Trophoblast cell (in vitro differentiated cells and primary cell): ENCODE results near the gene PMPCA.

Experiments
- DNase-seq, 2 donors: peaks; one replicate each; pipeline ENCODE4 v3.0.0-alpha.2; 2016
- H2AFZ ChIP-seq: 2 replicates; pipeline ENCODE4 v1.6.1; 2013; ENCODE audit warnings: low read length, moderate library complexity, mild to moderate bottlenecking; ENCODE audit not compliant: insufficient read depth, poor library complexity
- H2AK5ac ChIP-seq: 2 replicates; pipeline ENCODE4 v1.6.1; 2013; ENCODE audit warnings: mild to moderate bottlenecking, low read length
- H2BK120ac ChIP-seq: 2 replicates; pipeline ENCODE4 v1.6.1; 2013; ENCODE audit warnings: low read length, mild to moderate bottlenecking, moderate library complexity; ENCODE audit not compliant: insufficient read depth, poor library complexity
- H2BK12ac ChIP-seq: 2 replicates; pipeline ENCODE4 v1.6.1; 2013; ENCODE audit warnings: mild to moderate bottlenecking, low read length, moderate library complexity
- H2BK5ac ChIP-seq: 2 replicates; pipeline ENCODE4 v1.6.1; 2013; ENCODE audit warnings: low read length, low read depth, moderate library complexity, mild to moderate bottlenecking; ENCODE audit not compliant: poor library complexity
- H3K14ac ChIP-seq: 2 replicates; pipeline ENCODE4 v1.6.1; 2013; ENCODE audit warnings: mild to moderate bottlenecking, low read length
- H3K18ac ChIP-seq: 2 replicates; pipeline ENCODE4 v1.6.1; 2013; ENCODE audit warnings: mild to moderate bottlenecking, low read length
- H3K23ac ChIP-seq: 2 replicates; pipeline ENCODE4 v1.6.1; 2013; ENCODE audit warnings: low read length
- H3K27ac ChIP-seq: 2 replicates; pipeline ENCODE4 v1.5.1; 2013; ENCODE audit warnings: low read depth, mild to moderate bottlenecking, inconsistent platforms, low read length, moderate library complexity
- H3K27me3 ChIP-seq: 2 replicates; pipeline ENCODE4 v1.6.1; 2013; ENCODE audit warnings: inconsistent platforms, mild to moderate bottlenecking, low read length, moderate library complexity; ENCODE audit not compliant: insufficient read depth
- H3K36me3 ChIP-seq, 2 experiments: 1 replicate in 1 of 2; 2 replicates in 1 of 2; pipeline ENCODE4 v1.6.1; 2013; ENCODE audit warnings: low read length in 2 of 2, mild to moderate bottlenecking in 2 of 2, moderate library complexity in 1 of 2; ENCODE audit not compliant: insufficient read depth in 2 of 2, control insufficient read depth in 1 of 2
- H3K4ac ChIP-seq: 2 replicates; pipeline ENCODE4 v1.6.1; 2013; ENCODE audit warnings: low read depth, mild to moderate bottlenecking, low read length, moderate library complexity
- H3K4me1 ChIP-seq, 2 experiments: 1 replicate in 1 of 2; 2 replicates in 1 of 2; pipeline ENCODE4 v1.6.1; 2013; ENCODE audit warnings: low read length in 2 of 2, mild to moderate bottlenecking in 2 of 2, moderate library complexity in 1 of 2; ENCODE audit not compliant: insufficient read depth in 2 of 2, control insufficient read depth in 1 of 2
- H3K4me2 ChIP-seq: 2 replicates; pipeline ENCODE4 v1.6.1; 2013; ENCODE audit warnings: inconsistent platforms, mild to moderate bottlenecking, low read length, moderate library complexity
- H3K4me3 ChIP-seq: 2 replicates; pipeline ENCODE4 v1.5.1; 2013; ENCODE audit warnings: mild to moderate bottlenecking, low read depth, low read length, inconsistent platforms
- H3K79me1 ChIP-seq: one replicate; pipeline ENCODE4 v1.6.1; 2013; ENCODE audit warnings: low read length
- H3K79me2 ChIP-seq: 2 replicates; pipeline ENCODE4 v1.6.1; 2013; ENCODE audit warnings: low read length, mild to moderate bottlenecking; ENCODE audit not compliant: control insufficient read depth, insufficient read depth, poor library complexity
- H3K9ac ChIP-seq: 2 replicates; pipeline ENCODE4 v1.6.1; 2013; ENCODE audit warnings: mild to moderate bottlenecking, low read length
- H3K9me3 ChIP-seq: 2 replicates; pipeline ENCODE4 v1.6.1; 2013; ENCODE audit warnings: low read depth, mild to moderate bottlenecking, control low read depth, inconsistent platforms, low read length; ENCODE audit not compliant: insufficient read depth
- H4K12ac ChIP-seq: 2 replicates; pipeline ENCODE4 v1.6.1; 2013; ENCODE audit warnings: low read depth, mild to moderate bottlenecking, low read length, moderate library complexity
- H4K8ac ChIP-seq: 2 replicates; pipeline ENCODE4 v1.6.1; 2013; ENCODE audit warnings: low read depth, mild to moderate bottlenecking, low read length, moderate library complexity
- H4K91ac ChIP-seq: one replicate; pipeline ENCODE4 v1.6.1; 2013; ENCODE audit warnings: low read depth, mild to moderate bottlenecking, low read length, moderate library complexity
- WGBS: extraction: QIAGEN DNeasy Blood & Tissue Kit; methylation state at CpG from one replicate; pipeline ENCODE4 v1.1.7; 2013; ENCODE audit warnings: missing lambda C conversion rate; ENCODE audit not compliant: insufficient read length, insufficient coverage; ENCODE audit errors: extremely low coverage; 5-methylcytosine and 5-hydroxymethylcytosine counted together

PMPCA gene

DNA sequence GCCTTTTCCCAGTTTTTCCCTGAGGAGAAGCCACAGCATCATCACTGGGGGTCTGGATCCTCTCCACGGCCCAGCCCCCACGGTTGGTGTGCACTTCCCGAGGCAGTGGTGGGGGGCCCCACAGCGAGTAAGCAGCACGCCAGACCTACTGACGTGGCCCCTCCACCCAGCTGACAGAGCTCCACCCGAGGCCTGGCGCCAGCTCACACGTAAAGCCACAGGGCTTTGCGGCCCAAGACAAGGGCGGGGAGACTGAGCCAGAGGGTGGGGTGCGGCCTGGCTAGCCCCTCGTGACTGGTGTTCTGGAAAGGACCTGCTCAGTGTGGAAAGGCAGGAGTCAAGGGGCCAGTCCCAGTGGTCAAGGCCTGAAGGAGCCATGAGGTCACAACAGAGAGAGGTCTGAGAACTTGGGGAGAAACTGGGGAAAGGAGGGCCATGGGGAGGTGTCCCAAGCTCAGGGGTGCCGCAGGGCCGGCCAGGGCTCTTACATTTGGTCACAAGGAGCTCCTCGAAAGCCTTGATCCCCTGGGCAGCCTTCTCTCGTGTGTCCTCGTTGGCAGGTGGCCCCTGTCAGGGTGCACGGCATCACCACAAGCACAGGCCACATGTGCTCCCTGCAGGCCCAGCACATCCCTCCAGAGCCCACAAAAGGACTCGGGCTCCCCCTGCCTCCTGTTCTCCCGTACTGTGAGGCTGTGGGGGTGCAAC, 16.0 kb upstream of the PMPCA start:
- no peak overlapping the region for H4K12ac ChIP-seq

GRCh38 chr9:136395020-136395340, 15.5 kb upstream of the PMPCA start:
- Histone ChIP-seq H2AFZ (no peak overlapping the region), H3K4me1 (peaks cover 0 to 11% of the 10 kb centered on the region in 2 experiments), H2BK5ac (no peak overlapping the region), H3K79me2 (peaks cover 9% of the 10 kb centered on the region), H3K27ac (no peak overlapping the region), H3K4me3 (no peak overlapping the region), H3K14ac (no peak overlapping the region), H3K79me1 (peaks cover 3% of the 10 kb centered on the region), H4K8ac (no peak overlapping the region), H3K23ac (no peak overlapping the region), H3K36me3 (peaks cover 69% of the 10 kb centered on the region in 2 experiments), H2BK12ac (no peak overlapping the region), H4K91ac (no peak overlapping the region), H2AK5ac (no peak overlapping the region), H2BK120ac (no peak overlapping the region), H3K27me3 (no peaks in the 10 kb centered on the region), H3K4ac (no peak overlapping the region), H3K4me2 (no peak overlapping the region), H3K9ac (no peak overlapping the region), H3K18ac (no peak overlapping the region), H3K9me3 (no peaks in the 10 kb centered on the region), H4K12ac (no peak overlapping the region)
- no CpG with 5 or more reads among the region's 13 CpGs for WGBS
- DNase-seq: no peak

More for the DNA sequence above, 16.0 kb upstream of the PMPCA start:
- Histone ChIP-seq H3K79me1 (no peaks in the 10 kb centered on the region), H3K18ac (no peak overlapping the region), H3K9ac (no peak overlapping the region), H3K4ac (no peak overlapping the region), H3K9me3 (no peaks in the 10 kb centered on the region), H3K79me2 (peaks cover 4% of the 10 kb centered on the region), H3K4me2 (no peak overlapping the region), H3K4me1 (peaks cover 0 to 11% of the 10 kb centered on the region in 2 experiments), H3K27me3 (no peaks in the 10 kb centered on the region), H2BK5ac (no peak overlapping the region), H2BK12ac (no peak overlapping the region), H3K14ac (no peak overlapping the region), H2AK5ac (no peak overlapping the region), H4K91ac (no peak overlapping the region), H3K27ac (no peak overlapping the region), H3K4me3 (no peak overlapping the region), H3K23ac (no peak overlapping the region), H4K8ac (no peak overlapping the region), H3K36me3 (peaks cover 73% of the 10 kb centered on the region in 2 experiments), H2BK120ac (no peak overlapping the region), H2AFZ (no peak overlapping the region)
- no peak for DNase-seq
- no CpG with 5 or more reads among the region's 21 CpGs for WGBS

- H3K23ac ChIP-seq: no peak overlapping the region
- peaks cover 4 to 16% of the 10 kb centered on the region in 2 experiments for H3K4me1 ChIP-seq
- no peak overlapping the region for H3K9ac ChIP-seq
- no peak overlapping the region for H3K27ac ChIP-seq
- H2AFZ ChIP-seq: no peak overlapping the region
- DNase-seq: no peak
- H2BK120ac ChIP-seq: no peak overlapping the region
- no peak overlapping the region for H2BK5ac ChIP-seq
- H2AK5ac ChIP-seq: no peak overlapping the region
- H2BK12ac ChIP-seq: no peak overlapping the region
- no peaks in the 10 kb centered on the region for H3K27me3 ChIP-seq
- no peak overlapping the region for H4K12ac ChIP-seq
- no peak overlapping the region for H4K8ac ChIP-seq
- H3K4me2 ChIP-seq: no peak overlapping the region
- no peak overlapping the region for H4K91ac ChIP-seq
- peaks cover 9% of the 10 kb centered on the region for H3K79me2 ChIP-seq
- no CpG with 5 or more reads among the region's 26 CpGs for WGBS
- no peak overlapping the region for H3K4ac ChIP-seq
- H3K4me3 ChIP-seq: no peak overlapping the region
- peaks cover 66 to 68% of the 10 kb centered on the region in 2 experiments for H3K36me3 ChIP-seq
- no peaks in the 10 kb centered on the region for H3K9me3 ChIP-seq
- H3K14ac ChIP-seq: no peak overlapping the region
- H3K18ac ChIP-seq: no peak overlapping the region
- H3K79me1 ChIP-seq: peaks cover 3% of the 10 kb centered on the region
These were observed 14.9 kb upstream of the PMPCA start for GRCh38 chr9:136395345-136396218.

DNA sequence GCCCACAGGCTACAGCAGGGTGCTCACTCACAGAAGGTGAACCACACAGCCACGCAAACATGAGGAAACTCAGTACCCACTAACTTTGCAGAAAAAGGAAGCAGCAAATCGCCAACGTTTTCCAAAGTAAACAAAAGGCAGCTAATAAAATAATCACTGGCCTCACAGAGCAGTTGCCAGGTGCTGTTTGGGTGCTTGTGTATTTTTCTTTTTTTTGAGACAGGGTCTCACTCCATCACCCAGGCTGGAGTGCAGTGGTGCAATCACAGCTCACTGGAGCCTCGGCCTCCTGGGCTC, 14.3 kb upstream of the PMPCA start:
- no CpG with 5 or more reads among the region's 4 CpGs for WGBS
- no peak overlapping the region for H4K8ac ChIP-seq
- H3K79me2 ChIP-seq: peaks cover 9% of the 10 kb centered on the region

More for the DNA sequence above, 14.3 kb upstream of the PMPCA start:
- H3K23ac ChIP-seq: no peak overlapping the region
- H2AFZ ChIP-seq: no peak overlapping the region
- no peak overlapping the region for H3K9ac ChIP-seq
- H2BK120ac ChIP-seq: no peak overlapping the region
- no peak overlapping the region for H2BK12ac ChIP-seq
- DNase-seq: no peak
- no peaks in the 10 kb centered on the region for H3K9me3 ChIP-seq
- peaks cover 7 to 20% of the 10 kb centered on the region in 2 experiments for H3K4me1 ChIP-seq
- no peak overlapping the region for H4K91ac ChIP-seq
- no peak overlapping the region for H4K12ac ChIP-seq
- no peak overlapping the region for H3K4ac ChIP-seq
- H2BK5ac ChIP-seq: no peak overlapping the region
- peaks cover 66 to 68% of the 10 kb centered on the region in 2 experiments for H3K36me3 ChIP-seq
- no peak overlapping the region for H2AK5ac ChIP-seq
- H3K79me1 ChIP-seq: peaks cover 3% of the 10 kb centered on the region
- no peaks in the 10 kb centered on the region for H3K27me3 ChIP-seq
- no peak overlapping the region for H3K14ac ChIP-seq
- no peak overlapping the region for H3K27ac ChIP-seq
- no peak overlapping the region for H3K18ac ChIP-seq
- H3K4me2 ChIP-seq: no peak overlapping the region
- H3K4me3 ChIP-seq: no peak overlapping the region
